ENCODE data around the gene MGP.
A peak's percentile ranks its signal among the peaks of the same experiment; 100 is the strongest.

Gene MGP

GRCh38 chr12:14860490-14860889, 25.2 kb downstream of the MGP start:
- DNase-seq (ENCODE audit: low read depth in 2 of 2) = no peak

GRCh38 chr12:14858513-14858912, 27.1 kb downstream of the MGP start:
- no peak for DNase-seq (ENCODE audit: low read depth in 2 of 2)

- no peak for DNase-seq (ENCODE audit: low read depth in 2 of 2)
Observed at GRCh38 chr12:14854586-14855183, 31.0 kb downstream of the MGP start.

- DNase-seq (ENCODE audit: low read depth in 2 of 2) = no peak
Observed at GRCh38 chr12:14853961-14854360, 31.7 kb downstream of the MGP start.

- DNase-seq (ENCODE audit: low read depth in 2 of 2) = no peak
Observed at GRCh38 chr12:14852880-14853279, 32.8 kb downstream of the MGP start.

- no peak for DNase-seq (ENCODE audit: low read depth in 2 of 2)
Observed at GRCh38 chr12:14850929-14851663, 34.6 kb downstream of the MGP start.

GRCh38 chr12:14849661-14850060, 36.0 kb downstream of the MGP start:
- DNase-seq (ENCODE audit: low read depth in 2 of 2) = no peak

- DNase-seq (ENCODE audit: low read depth in 2 of 2) = no peak
Observed at GRCh38 chr12:14846876-14847580, 38.6 kb downstream of the MGP start.

GRCh38 chr12:14846042-14846587, 39.5 kb downstream of the MGP start:
- no peak for DNase-seq (ENCODE audit: low read depth in 2 of 2)

- peak in 1 of 2 donors; percentile 13 for DNase-seq (ENCODE audit: low read depth in 2 of 2)
Observed at GRCh38 chr12:14845350-14845750, 40.3 kb downstream of the MGP start.

GRCh38 chr12:14844401-14844800, 41.3 kb downstream of the MGP start:
- no peak for DNase-seq (ENCODE audit: low read depth in 2 of 2)

GRCh38 chr12:14843425-14843887, 42.2 kb downstream of the MGP start, which contains the start of gene ART4:
ART4 (minus strand) TSS chr12:14843526; CDS start chr12:14843113, 413 bp downstream.
- DNase-seq (ENCODE audit: low read depth in 2 of 2) = no peak

GRCh38 chr12:14842315-14842714, 43.3 kb downstream of the MGP start:
- DNase-seq (ENCODE audit: low read depth in 2 of 2) = no peak

- no peak for DNase-seq (ENCODE audit: low read depth in 2 of 2)
Observed at GRCh38 chr12:14841761-14842160, 43.9 kb downstream of the MGP start.

- no peak for DNase-seq (ENCODE audit: low read depth in 2 of 2)
Observed at GRCh38 chr12:14840616-14841015, 45.0 kb downstream of the MGP start.

- no peak for DNase-seq (ENCODE audit: low read depth in 2 of 2)
Observed at GRCh38 chr12:14839262-14839661, 46.4 kb downstream of the MGP start.

- no peak for DNase-seq (ENCODE audit: low read depth in 2 of 2)
Observed at GRCh38 chr12:14836336-14837210, 49.1 kb downstream of the MGP start.

- no peak for DNase-seq (ENCODE audit: low read depth in 2 of 2)
Observed at GRCh38 chr12:14834509-14834908, 51.1 kb downstream of the MGP start.

- DNase-seq (ENCODE audit: low read depth in 2 of 2) = no peak
Observed at GRCh38 chr12:14833952-14834351, 51.7 kb downstream of the MGP start.

- DNase-seq (ENCODE audit: low read depth in 2 of 2) = no peak
Observed at GRCh38 chr12:14833336-14833735, 52.3 kb downstream of the MGP start.
